Left lung (tissue), 10 donors: ENCODE measurements around the gene TSPAN32. TPM values are rescaled to one million over a fixed set of nuclear protein-coding genes. Genes with fewer than 3 reads are reported as not detected.

ENCODE experiments used
- ATAC-seq: fragments of 200-7000 bp; cut with Tn5 transposase; one replicate; pipeline ENCODE4 v1.9.1; 2020; ENCODE audit warnings: moderate library complexity
- DNase-seq, 4 donors: peaks; one replicate each; pipeline ENCODE4 v3.0.0-alpha.2; 2013 to 2020
- H3K27ac ChIP-seq, 2 donors: fragments of 200-600 bp; sonication (generic) in 1 of 2; one replicate each; pipeline versions ENCODE4 v1.5.0 to v1.8.0; 2020 to 2021
- H3K27me3 ChIP-seq, 2 donors: fragments of 200-600 bp; sonication (generic) in 1 of 2; one replicate each; pipeline versions ENCODE4 v1.5.0 to v1.8.0; 2020 to 2021
- H3K36me3 ChIP-seq, 2 donors: fragments of 200-600 bp; sonication (generic) in 1 of 2; one replicate each; pipeline versions ENCODE4 v1.5.0 to v1.8.0; 2020 to 2021
- H3K4me1 ChIP-seq, 2 donors: fragments of 200-600 bp; one replicate each; pipeline ENCODE4 v1.8.0; 2021
- H3K4me3 ChIP-seq, 2 donors: fragments of 200-600 bp; sonication (generic) in 1 of 2; one replicate each; pipeline versions ENCODE4 v1.5.0 to v1.8.0; 2020 to 2021; ENCODE audit warnings: mild to moderate bottlenecking in 1 of 2
- H3K9me3 ChIP-seq, 2 donors: fragments of 200-600 bp; sonication (generic) in 1 of 2; one replicate each; pipeline versions ENCODE4 v1.5.0 to v1.8.0; 2020 to 2021
- intact Hi-C, 2 donors: fragments of 100-400 bp; cut with DNase I; formaldehyde crosslinking; loops; one replicate each; pipeline versions ENCODE4 v1.11.2 to v1.14.2; 2022
- polyA plus RNA-seq, 6 donors: library from polyadenylated mRNA; unstranded; fragments of 120-200 nt; gene quantifications; one replicate each; pipeline ENCODE4 v1.2.1, GENCODE V29; 2013; ENCODE audit not compliant: insufficient read length in 6 of 6
- total RNA-seq, 2 donors: library from RNA; stranded (reverse); fragmentation: NEBNext Ultra II Directional; extraction: Animal tissue kit (Norgen Biotek cat#: 25700); gene quantifications; one replicate each; pipeline ENCODE4 v1.2.1, GENCODE V29; 2021
- TF ChIP-seq, protein P1 (sequence below), 2 donors: fragments of 200-600 bp; sonication (generic) in 1 of 2; IDR thresholded peaks; one replicate each; pipeline versions ENCODE4 v1.5.0 to v1.8.0; 2021; ENCODE audit warnings: antibody characterized with exemption in 2 of 2
- donor health status: DM: no; HTN: yes; CAD: no.
- donor health status: DM: no; HTN: no; CAD: no.

Gene TSPAN32
- total and polyA plus RNA-seq, 8 donors = 3.7 to 6.3 (median 4.2) TPM

DNA sequence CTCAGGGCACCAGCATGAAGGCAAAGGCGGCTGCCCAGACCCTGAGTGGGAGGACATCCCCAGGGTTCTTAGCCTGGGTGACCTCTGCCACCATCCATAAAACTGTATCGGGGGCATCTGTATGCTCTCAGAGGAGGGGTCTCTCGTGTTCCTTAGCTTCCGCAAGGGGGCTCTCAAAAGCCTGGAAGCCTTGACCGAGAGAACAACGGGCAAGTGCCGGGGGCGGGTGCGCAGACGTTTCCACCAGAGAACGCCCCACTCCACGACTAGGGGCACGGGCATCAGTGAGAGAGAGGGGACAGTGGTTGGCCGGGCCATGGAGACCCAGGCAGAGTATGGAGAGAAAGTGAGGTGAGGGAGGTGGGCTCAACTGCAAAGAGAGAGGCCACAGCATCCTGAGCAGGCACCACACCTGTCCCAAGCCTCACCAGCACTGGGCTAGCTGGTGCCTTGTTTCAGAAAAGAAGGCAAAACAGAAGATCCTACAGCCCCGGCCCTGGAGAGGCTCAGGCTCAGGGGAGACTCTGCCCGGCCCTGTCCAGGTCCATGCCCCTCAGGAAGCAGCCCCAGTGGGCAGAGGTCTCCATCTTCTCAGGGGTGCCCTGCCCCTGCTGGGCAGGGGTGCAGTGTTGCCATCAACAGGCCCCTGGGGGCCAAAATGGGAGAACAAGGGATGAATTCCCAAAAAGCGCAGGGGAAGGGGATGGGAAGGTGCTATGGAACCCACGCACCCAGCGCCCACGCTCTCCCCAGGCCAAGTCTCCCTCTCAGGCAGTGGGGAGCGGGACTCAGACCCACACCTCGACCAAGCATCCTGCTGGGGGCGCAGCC lies 5.9 kb downstream of the TSPAN32 start:
- Histone ChIP-seq H3K27me3 (no peaks in the 10 kb centered on the region), H3K4me3 (no peak overlapping the region), H3K36me3 (no peaks in the 10 kb centered on the region), H3K9me3 (no peaks in the 10 kb centered on the region), H3K4me1 (peaks cover 19 to 48% of the 10 kb centered on the region in 2 donors), H3K27ac (peak overlapping the region in 1 of 2 donors; percentile 76)
- TF ChIP-seq, protein P1, sequence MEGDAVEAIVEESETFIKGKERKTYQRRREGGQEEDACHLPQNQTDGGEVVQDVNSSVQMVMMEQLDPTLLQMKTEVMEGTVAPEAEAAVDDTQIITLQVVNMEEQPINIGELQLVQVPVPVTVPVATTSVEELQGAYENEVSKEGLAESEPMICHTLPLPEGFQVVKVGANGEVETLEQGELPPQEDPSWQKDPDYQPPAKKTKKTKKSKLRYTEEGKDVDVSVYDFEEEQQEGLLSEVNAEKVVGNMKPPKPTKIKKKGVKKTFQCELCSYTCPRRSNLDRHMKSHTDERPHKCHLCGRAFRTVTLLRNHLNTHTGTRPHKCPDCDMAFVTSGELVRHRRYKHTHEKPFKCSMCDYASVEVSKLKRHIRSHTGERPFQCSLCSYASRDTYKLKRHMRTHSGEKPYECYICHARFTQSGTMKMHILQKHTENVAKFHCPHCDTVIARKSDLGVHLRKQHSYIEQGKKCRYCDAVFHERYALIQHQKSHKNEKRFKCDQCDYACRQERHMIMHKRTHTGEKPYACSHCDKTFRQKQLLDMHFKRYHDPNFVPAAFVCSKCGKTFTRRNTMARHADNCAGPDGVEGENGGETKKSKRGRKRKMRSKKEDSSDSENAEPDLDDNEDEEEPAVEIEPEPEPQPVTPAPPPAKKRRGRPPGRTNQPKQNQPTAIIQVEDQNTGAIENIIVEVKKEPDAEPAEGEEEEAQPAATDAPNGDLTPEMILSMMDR (IDR thresholded peaks at IDR 0.05) = no peak
- ATAC-seq (no peak), DNase-seq (no peak)
- intact Hi-C loops = loop anchor here (10.0 kb wide), 2 partner anchors 107 to 217 kb away; no protein-coding TSS in a partner anchor

DNA sequence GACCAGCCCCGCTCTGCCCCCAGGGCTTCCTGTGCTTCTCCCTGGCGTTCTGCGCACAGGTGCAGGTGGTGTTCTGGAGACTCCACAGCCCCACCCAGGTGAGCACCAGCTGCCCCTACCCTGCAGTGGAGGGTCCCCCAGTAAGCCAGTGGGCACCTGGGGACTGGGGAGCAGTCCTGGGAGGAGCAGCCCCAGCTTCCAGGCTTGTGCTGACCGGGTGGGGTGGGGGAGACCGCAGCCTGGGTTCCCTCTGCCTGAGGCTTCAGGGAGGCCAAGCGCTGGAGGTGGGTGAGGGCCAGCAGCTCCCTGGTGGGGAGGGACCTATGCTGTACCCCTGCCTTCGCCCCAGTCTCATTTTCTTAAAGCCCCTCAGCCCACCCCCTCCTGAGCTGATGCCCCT lies 6.9 kb downstream of the TSPAN32 start:
- Histone ChIP-seq H3K9me3 (no peaks in the 10 kb centered on the region), H3K27ac (no peak overlapping the region), H3K4me3 (no peak overlapping the region), H3K36me3 (no peaks in the 10 kb centered on the region), H3K4me1 (peaks cover 19 to 39% of the 10 kb centered on the region in 2 donors), H3K27me3 (no peaks in the 10 kb centered on the region)
- TF ChIP-seq, protein P1 (IDR thresholded peaks at IDR 0.05) = no peak
- DNase-seq (peak in 1 of 4 donors; percentile 63), ATAC-seq (no peak)
- intact Hi-C loops = loop anchor here (10.0 kb wide), 2 partner anchors 106 to 216 kb away; no protein-coding TSS in a partner anchor

DNA sequence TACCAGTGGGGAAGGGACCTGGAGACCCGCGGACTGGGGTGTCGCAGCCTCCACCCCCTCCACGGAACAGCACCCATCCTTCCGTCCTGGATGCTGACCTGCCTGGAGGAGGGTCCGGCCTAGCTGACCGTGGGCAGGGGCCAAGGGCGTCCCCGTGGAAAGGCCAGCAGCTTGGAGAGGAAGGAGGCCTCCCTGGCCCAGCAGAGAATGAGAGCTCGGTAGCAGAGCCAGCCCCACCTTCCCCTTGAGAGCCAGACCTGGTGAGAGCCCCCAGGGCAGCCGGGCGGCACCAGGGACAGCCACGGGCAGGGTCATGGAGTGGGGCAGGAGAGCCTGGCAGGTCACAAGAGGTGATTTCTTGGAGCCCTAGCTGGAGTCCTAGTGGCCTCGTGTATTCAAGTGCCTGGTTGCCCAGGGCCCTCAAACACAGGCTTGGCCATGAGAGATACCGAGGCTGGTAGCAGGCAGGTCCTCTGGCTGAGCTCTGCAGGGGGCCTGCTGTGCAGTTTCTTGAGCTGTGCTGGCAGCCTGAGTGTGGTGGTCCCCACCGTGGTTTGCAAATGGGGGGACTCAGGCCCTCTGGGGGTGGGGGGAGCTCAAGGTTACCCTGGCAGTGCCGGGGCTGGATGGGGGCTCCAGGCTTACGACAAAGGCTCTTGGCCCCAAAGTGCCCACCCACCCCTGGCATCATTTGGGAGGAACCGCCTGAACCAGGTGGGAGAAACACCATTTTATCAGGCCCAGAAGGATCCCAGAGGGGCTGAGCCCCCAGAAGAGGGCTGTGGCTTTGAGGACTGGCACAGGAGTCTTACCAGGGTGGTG lies 7.6 kb downstream of the TSPAN32 start:
- H3K4me1 ChIP-seq = peaks cover 21 to 39% of the 10 kb centered on the region in 2 donors
- no peaks in the 10 kb centered on the region for H3K27me3 ChIP-seq
- DNase-seq (no peak), ATAC-seq (no peak)
- TF ChIP-seq, protein P1 (IDR thresholded peaks at IDR 0.05) = no peak
- H3K4me3 ChIP-seq = no peak overlapping the region
- H3K9me3 ChIP-seq = no peaks in the 10 kb centered on the region
- no peak overlapping the region for H3K27ac ChIP-seq
- intact Hi-C loops = loop anchor here (10.0 kb wide), 2 partner anchors 105 to 215 kb away; no protein-coding TSS in a partner anchor
- no peaks in the 10 kb centered on the region for H3K36me3 ChIP-seq

DNA sequence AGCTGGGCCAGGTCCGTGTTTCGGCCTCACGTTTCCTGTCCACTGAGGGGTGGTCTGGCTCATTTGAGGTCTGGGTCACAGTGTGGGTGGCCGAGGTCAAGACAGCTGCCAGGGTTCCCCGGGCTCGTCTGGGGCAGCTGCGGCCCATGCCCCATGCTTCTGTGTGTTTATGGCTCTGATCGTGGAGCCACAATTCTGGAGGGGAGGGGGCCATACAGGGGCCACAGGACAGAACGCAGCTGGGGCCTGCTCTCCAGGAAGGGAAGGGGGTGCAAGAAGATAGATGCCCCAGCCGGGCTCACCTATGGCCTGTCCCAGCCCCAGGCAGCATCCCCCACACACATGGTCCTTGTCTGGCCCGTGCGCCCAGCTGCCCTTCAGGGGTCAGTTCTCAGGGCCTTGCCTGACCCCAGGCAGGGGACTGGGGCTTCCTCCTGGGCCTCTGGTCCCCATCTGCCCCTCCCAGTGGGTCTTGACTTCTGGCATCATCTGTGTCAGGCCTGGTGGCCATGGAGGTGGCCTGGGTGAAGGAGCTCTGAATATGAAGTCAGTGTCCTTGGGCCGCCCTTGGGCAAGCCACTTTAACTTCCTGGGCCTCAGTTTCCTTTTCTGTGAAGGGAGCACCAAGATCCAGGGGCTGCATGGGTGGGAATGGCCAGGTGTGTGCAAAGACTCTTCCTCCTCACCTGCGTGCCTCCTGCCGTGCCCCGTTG lies 8.4 kb downstream of the TSPAN32 start:
- H3K4me3 ChIP-seq = no peak overlapping the region
- peaks cover 23 to 35% of the 10 kb centered on the region in 2 donors for H3K4me1 ChIP-seq
- no peaks in the 10 kb centered on the region for H3K9me3 ChIP-seq
- no peak for DNase-seq
- TF ChIP-seq, protein P1 (IDR thresholded peaks at IDR 0.05) = no peak
- intact Hi-C loops = no loop called here
- no peak for ATAC-seq
- no peaks in the 10 kb centered on the region for H3K27me3 ChIP-seq
- H3K27ac ChIP-seq = no peak overlapping the region
- no peaks in the 10 kb centered on the region for H3K36me3 ChIP-seq
